Ovary (tissue), 9 donors: ENCODE data around the gene KLHL30. TPM values are rescaled to one million over a fixed set of nuclear protein-coding genes. Genes with fewer than 3 reads are reported as not detected.

Experiments used
- DNase-seq, 5 donors: peaks; one replicate each; pipeline ENCODE4 v3.0.0-alpha.2; 2019 to 2020
- H3K27ac ChIP-seq, 2 donors: fragments of 200-600 bp; one replicate each; pipeline versions ENCODE4 v1.5.1 to v1.8.0; 2019 to 2022
- H3K27me3 ChIP-seq: fragments of 200-600 bp; one replicate; pipeline ENCODE4 v1.8.0; 2022
- H3K36me3 ChIP-seq: fragments of 200-600 bp; sonication (generic); one replicate; pipeline ENCODE4 v1.5.1; 2019
- H3K4me1 ChIP-seq: one replicate; pipeline ENCODE4 v1.8.1; 2013; ENCODE audit warnings: mild to moderate bottlenecking, moderate library complexity; ENCODE audit not compliant: insufficient read depth
- H3K4me3 ChIP-seq: fragments of 200-600 bp; sonication (generic); one replicate; pipeline ENCODE4 v1.5.1; 2017
- H3K9me3 ChIP-seq, 2 donors: fragments of 200-600 bp in 1 of 2; sonication (generic) in 1 of 2; one replicate each; pipeline versions ENCODE4 v1.5.1 to v1.8.1; 2013 to 2019; ENCODE audit warnings: mild to moderate bottlenecking in 1 of 2, moderate library complexity in 1 of 2
- CTCF ChIP-seq, 3 donors: fragments of 450-650 bp in 2 of 3; fragments of 200-600 bp in 1 of 3; IDR thresholded peaks; one replicate each; pipeline versions ENCODE4 v1.5.1 to v1.8.0; 2016 to 2022; ENCODE audit warnings: antibody characterized with exemption in 3 of 3, mild to moderate bottlenecking in 1 of 3
- EP300 ChIP-seq: sonication (generic); formaldehyde crosslinking; IDR thresholded peaks from one replicate; pipeline ENCODE4 v1.6.1; 2017; ENCODE audit warnings: antibody characterized with exemption
- POLR2A ChIP-seq: fragments of 450-650 bp; IDR thresholded peaks from one replicate; pipeline ENCODE4 v1.6.1; 2017; ENCODE audit warnings: antibody characterized with exemption, mild to moderate bottlenecking, moderate library complexity
- WGBS, 3 donors: extraction: QIAGEN DNeasy Blood & Tissue Kit in 1 of 3; methylation state at CpG; one replicate each; pipeline versions ENCODE4 v1.1.5 to v1.1.7; 2013 to 2017; 5-methylcytosine and 5-hydroxymethylcytosine counted together
- intact Hi-C, 4 donors: fragments of 100-400 bp; cut with DNase I; formaldehyde crosslinking; loops; one replicate each; pipeline versions ENCODE4 v1.11.0 to v1.15.1; 2022 to 2023
- polyA plus RNA-seq, 2 donors: library from polyadenylated mRNA; stranded (reverse); fragments of 200-250 nt in 1 of 2; fragments of 350-450 nt in 1 of 2; fragmentation: Illumina TruSeq in 1 of 2; extraction: RNeasy Lipid Tissue Mini Kit (QIAGEN cat#74804) in 1 of 2; gene quantifications; one replicate each; pipeline ENCODE4 v1.2.3, GENCODE V29; 2013 to 2014
- total RNA-seq, 7 donors: library from RNA; depleted of rRNA in 2 of 7; stranded (reverse); fragments of >200 nt in 2 of 7; fragmentation: NEBNext Ultra II Directional in 3 of 7; extraction: Animal tissue kit (Norgen Biotek cat#: 25700) in 3 of 7; gene quantifications; one replicate each; pipeline versions ENCODE4 v1.1.0 to v1.2.4, GENCODE V29; 2016 to 2023
- donor health status: DM: no; HTN: no; CAD: no; lungs with moderate emphysema.
- donor health status: DM: no; HTN: no; CAD: no.
- donor health status: Bipolar disorder and iron deficiency.
- donor health status: DM: yes; HTN: yes; CAD: no.
- donor health status: DM: no; HTN: no; CAD: no.
- donor health status: DM: yes; HTN: yes; CAD: no.

Gene KLHL30
- total and polyA plus RNA-seq, 9 donors, result 0.08 to 0.74 (median 0.24) TPM; not detected in 1

- H3K4me1 ChIP-seq, result no peaks in the 10 kb centered on the region
- intact Hi-C loops, result no loop called here
- TF ChIP-seq CTCF (IDR thresholded peaks at IDR 0.05) (no peak), EP300 (no peak)
- H3K4me3 ChIP-seq, result no peak overlapping the region
- no peak for DNase-seq
- no peaks in the 10 kb centered on the region for H3K36me3 ChIP-seq
- no peaks in the 10 kb centered on the region for H3K9me3 ChIP-seq
- no peak overlapping the region for H3K27ac ChIP-seq
- no peaks in the 10 kb centered on the region for H3K27me3 ChIP-seq
- WGBS, 3 donors, result 19 to 33% (median 23%) methylated on average over 22 to 30 of the region's 30 CpGs
Observed at GRCh38 chr2:238120463-238121298, 17.8 kb upstream of the KLHL30 start.

- no peaks in the 10 kb centered on the region for H3K9me3 ChIP-seq
- no peak for DNase-seq
Observed at GRCh38 chr2:238121511-238122286, 16.8 kb upstream of the KLHL30 start.

GRCh38 chr2:238122287-238123217, 15.9 kb upstream of the KLHL30 start:
- H3K4me1 ChIP-seq, result peaks cover 6% of the 10 kb centered on the region
- no peak for DNase-seq
- no peaks in the 10 kb centered on the region for H3K36me3 ChIP-seq
- no peak overlapping the region for H3K4me3 ChIP-seq
- intact Hi-C loops, result no loop called here
- H3K27me3 ChIP-seq, result no peaks in the 10 kb centered on the region
- TF ChIP-seq EP300 (no peak), POLR2A (no peak), CTCF (IDR thresholded peaks at IDR 0.05) (no peak)
- no peaks in the 10 kb centered on the region for H3K9me3 ChIP-seq
- WGBS, 3 donors, result 85 to 88% (median 86%) methylated on average over 29 of the region's 29 CpGs
- no peak overlapping the region for H3K27ac ChIP-seq

More at GRCh38 chr2:238121511-238122286, 16.8 kb upstream of the KLHL30 start:
- H3K27me3 ChIP-seq, result no peaks in the 10 kb centered on the region
- H3K4me3 ChIP-seq, result no peak overlapping the region
- H3K36me3 ChIP-seq, result no peaks in the 10 kb centered on the region
- H3K4me1 ChIP-seq, result no peaks in the 10 kb centered on the region
- intact Hi-C loops, result no loop called here
- no peak for TF ChIP-seq CTCF (IDR thresholded peaks at IDR 0.05)
- TF ChIP-seq POLR2A, result no peak
- TF ChIP-seq EP300, result no peak
- H3K27ac ChIP-seq, result no peak overlapping the region
- 88 to 94% (median 90%) methylated on average over 27 of the region's 27 CpGs for WGBS, 3 donors
